ENCODE measurements around the gene MKRN2. TPM values are rescaled to one million over a fixed set of nuclear protein-coding genes. Genes with fewer than 3 reads are reported as not detected.

Gene MKRN2
- total and polyA plus RNA-seq, 9 of the 15 experiments (the other 6 are each of a cell fraction or from before 2014, with no cell fraction given): 29.4 to 63.2 (median 42.9) TPM

DNA sequence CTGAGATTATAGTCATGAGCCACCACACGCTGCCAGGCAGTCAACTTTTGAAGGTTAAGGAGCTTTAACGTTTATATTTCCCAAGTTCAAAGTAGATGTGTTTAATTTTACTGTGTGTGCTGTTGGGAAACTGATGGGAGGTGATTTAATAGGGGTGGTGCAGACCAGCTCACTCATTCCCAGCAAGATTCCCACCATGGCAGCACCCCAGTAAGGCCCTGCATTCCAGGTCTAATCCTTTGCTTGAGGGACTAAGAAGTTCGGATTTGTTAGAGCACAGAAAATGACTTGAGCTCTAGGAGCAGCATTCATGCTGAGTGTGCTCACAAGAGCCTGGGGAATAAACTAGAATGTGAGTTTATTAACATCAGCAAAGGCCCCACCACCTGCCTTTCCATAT is 47.4 kb upstream of the MKRN2 start:
- H3K36me3 ChIP-seq (ENCODE audit: control insufficient read depth, insufficient read depth, low read length): peaks cover 86% of the 10 kb centered on the region; the same call in 2 of the 3 replicates
- FAIRE-seq: no peak
- H3K9me3 ChIP-seq (replicated peaks; ENCODE audit: control insufficient read depth, insufficient read depth, low read depth, low read length): no peaks in the 10 kb centered on the region
- CTCF ChIA-PET (ENCODE audit: low intra/inter-chr PET ratio): no interaction called here
- H2AFZ ChIP-seq (ENCODE audit: low read depth, low read length): no peak overlapping the region
- no TSS peak for BruUV-seq (replicated peaks)
- H3K27ac ChIP-seq (ENCODE audit: extremely low read depth, low read depth, low read length): no peak overlapping the region
- TF ChIP-seq, protein P1, sequence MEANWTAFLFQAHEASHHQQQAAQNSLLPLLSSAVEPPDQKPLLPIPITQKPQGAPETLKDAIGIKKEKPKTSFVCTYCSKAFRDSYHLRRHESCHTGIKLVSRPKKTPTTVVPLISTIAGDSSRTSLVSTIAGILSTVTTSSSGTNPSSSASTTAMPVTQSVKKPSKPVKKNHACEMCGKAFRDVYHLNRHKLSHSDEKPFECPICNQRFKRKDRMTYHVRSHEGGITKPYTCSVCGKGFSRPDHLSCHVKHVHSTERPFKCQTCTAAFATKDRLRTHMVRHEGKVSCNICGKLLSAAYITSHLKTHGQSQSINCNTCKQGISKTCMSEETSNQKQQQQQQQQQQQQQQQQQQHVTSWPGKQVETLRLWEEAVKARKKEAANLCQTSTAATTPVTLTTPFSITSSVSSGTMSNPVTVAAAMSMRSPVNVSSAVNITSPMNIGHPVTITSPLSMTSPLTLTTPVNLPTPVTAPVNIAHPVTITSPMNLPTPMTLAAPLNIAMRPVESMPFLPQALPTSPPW (CRISPR knock-in tag; IDR thresholded peaks at IDR 0.05): no peak
- TF ChIP-seq PHTF2 (CRISPR knock-in tag; IDR thresholded peaks at IDR 0.05): no peak
- TF ChIP-seq RBM34 (IDR thresholded peaks at IDR 0.05; ENCODE audit: borderline replicate concordance, insufficient read depth, low read length): no peak
- no peak for TF ChIP-seq SNRNP70 (optimal IDR thresholded peaks at IDR 0.05; ENCODE audit: low read depth, low read length)
- no peak for TF ChIP-seq POLR2G (IDR thresholded peaks at IDR 0.05; ENCODE audit: low read depth, low read length)
- no peak for TF ChIP-seq CREB5 (CRISPR knock-in tag; IDR thresholded peaks at IDR 0.05)
- TF ChIP-seq, protein P2, sequence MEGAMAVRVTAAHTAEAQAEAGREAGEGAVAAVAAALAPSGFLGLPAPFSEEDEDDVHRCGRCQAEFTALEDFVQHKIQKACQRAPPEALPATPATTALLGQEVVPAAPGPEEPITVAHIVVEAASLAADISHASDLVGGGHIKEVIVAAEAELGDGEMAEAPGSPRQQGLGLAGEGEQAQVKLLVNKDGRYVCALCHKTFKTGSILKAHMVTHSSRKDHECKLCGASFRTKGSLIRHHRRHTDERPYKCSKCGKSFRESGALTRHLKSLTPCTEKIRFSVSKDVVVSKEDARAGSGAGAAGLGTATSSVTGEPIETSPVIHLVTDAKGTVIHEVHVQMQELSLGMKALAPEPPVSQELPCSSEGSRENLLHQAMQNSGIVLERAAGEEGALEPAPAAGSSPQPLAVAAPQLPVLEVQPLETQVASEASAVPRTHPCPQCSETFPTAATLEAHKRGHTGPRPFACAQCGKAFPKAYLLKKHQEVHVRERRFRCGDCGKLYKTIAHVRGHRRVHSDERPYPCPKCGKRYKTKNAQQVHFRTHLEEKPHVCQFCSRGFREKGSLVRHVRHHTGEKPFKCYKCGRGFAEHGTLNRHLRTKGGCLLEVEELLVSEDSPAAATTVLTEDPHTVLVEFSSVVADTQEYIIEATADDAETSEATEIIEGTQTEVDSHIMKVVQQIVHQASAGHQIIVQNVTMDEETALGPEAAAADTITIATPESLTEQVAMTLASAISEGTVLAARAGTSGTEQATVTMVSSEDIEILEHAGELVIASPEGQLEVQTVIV (CRISPR knock-in tag; IDR thresholded peaks at IDR 0.05; ENCODE audit: borderline replicate concordance): no peak
- no peak for TF ChIP-seq BCLAF1 (IDR thresholded peaks at IDR 0.05; ENCODE audit: borderline replicate concordance in 1 of 2, control insufficient read depth in 1 of 2, low read depth in 2 of 2, low read length in 1 of 2)
- TF ChIP-seq MECOM (CRISPR knock-in tag; IDR thresholded peaks at IDR 0.05): no peak
- no peak for TF ChIP-seq EHMT2 (IDR thresholded peaks at IDR 0.05)
- TF ChIP-seq JUNB (CRISPR knock-in tag; conservative IDR thresholded peaks at IDR 0.05): no peak
- 56% methylated on average over 3 of the region's 3 CpGs for WGBS (ENCODE audit: insufficient coverage, low coverage, missing lambda C conversion rate)
- in situ Hi-C loops (cut with MboI) (no loop called here), intact Hi-C loops (cut with micrococcal nuclease) (no loop called here)
- H3K79me2 ChIP-seq (ENCODE audit: control insufficient read depth, insufficient read depth, low read length): no peaks in the 10 kb centered on the region
- no peak overlapping the region for H3K9ac ChIP-seq (ENCODE audit: insufficient read depth in 1 of 2, low read depth in 2 of 2, low read length in 2 of 2)
- no peaks in the 10 kb centered on the region for H3K9me1 ChIP-seq (ENCODE audit: control insufficient read depth, insufficient read depth, low read length)
- no peaks in the 10 kb centered on the region for H3K4me1 ChIP-seq (replicated peaks in 1 of 2; ENCODE audit: control insufficient read depth in 2 of 2, insufficient read depth in 2 of 2, low read length in 2 of 2)
- no peaks in the 10 kb centered on the region for H4K20me1 ChIP-seq (replicated peaks; ENCODE audit: control insufficient read depth, insufficient read depth, low read length)
- POLR2A ChIA-PET: interaction anchor here (1.0 kb wide), 1 partner anchor 48 kb away, joined by 3 read pairs; the partner anchor contains the start of gene MKRN2
- DNase-seq (ENCODE audit: extremely low read depth in 1 of 4, low spot score in 3 of 4): no peak
- no peaks in the 10 kb centered on the region for H3K27me3 ChIP-seq (ENCODE audit: control insufficient read depth in 2 of 2, insufficient read depth in 2 of 2, low read length in 2 of 2)
- no peak overlapping the region for H3K4me3 ChIP-seq
- ATAC-seq: no peak
- no peak overlapping the region for H3K4me2 ChIP-seq (ENCODE audit: insufficient read depth, low read length)
